NCI-H524 (cell line): ENCODE measurements around the gene LYZ.

Experiments
- DNase-seq, 2 experiments: peaks; one replicate each; lab custom pipeline; 2025; lab: John Stamatoyannopoulos, UW

The LYZ gene

DNA sequence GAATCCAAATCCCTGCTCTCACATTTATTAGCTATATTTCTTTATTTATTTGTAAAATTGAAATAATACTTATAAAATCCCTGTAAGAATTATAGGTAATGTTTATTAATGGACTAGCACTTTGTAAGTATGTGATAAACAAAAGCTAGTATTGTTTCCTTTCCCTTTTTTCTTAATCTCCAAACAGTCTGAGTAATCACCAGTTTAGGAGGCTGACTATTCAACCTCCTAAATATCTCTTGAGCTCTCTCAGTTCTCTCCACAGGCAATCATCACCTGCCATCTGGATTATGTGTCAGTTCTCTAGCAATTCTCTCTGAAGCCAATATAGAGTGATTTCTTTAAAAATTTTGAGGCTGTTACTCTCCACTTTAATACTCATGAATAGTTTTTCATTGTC is 9.2 kb upstream of the LYZ start:
- DNase-seq: peak in 1 of 2 experiments; percentile 25

DNA sequence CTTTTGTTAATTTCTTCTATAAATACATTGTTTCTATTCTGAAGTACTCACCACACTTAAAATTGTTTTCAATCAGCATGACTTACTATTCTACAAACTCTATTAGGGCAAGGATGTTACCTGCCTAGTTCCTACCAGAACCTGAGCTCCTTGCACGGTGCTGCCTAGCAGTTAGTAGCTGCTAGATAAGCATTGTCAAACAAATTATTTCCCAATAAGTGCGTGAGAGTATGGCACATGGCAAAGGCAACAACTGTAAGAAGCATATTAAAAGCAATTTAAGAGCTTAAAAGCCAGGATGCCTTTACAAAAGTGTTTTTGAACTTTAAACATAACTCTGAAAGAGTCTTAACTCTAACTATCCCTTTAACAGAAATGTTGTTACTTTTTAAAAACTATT is 8.2 kb upstream of the LYZ start:
- DNase-seq: no peak

DNA sequence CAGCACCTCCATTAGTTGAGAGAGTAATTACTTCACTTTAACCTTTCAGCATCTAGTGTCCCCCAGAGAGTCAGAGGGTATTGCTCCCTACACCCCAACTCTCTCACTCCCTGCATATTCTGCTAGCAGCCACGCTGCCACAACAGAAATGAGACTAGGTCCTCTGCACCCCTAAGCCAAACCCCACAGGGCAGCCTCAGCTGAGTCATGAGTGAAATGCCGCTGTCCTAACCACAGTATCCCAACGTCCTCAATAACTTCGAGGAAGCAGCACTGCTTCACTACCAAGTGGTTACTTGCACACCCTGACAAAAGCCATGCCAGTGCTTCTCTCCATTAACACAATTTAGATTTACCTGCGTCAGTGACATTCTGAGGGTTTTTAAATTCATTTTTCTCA is 6.9 kb upstream of the LYZ start:
- DNase-seq: no peak

DNA sequence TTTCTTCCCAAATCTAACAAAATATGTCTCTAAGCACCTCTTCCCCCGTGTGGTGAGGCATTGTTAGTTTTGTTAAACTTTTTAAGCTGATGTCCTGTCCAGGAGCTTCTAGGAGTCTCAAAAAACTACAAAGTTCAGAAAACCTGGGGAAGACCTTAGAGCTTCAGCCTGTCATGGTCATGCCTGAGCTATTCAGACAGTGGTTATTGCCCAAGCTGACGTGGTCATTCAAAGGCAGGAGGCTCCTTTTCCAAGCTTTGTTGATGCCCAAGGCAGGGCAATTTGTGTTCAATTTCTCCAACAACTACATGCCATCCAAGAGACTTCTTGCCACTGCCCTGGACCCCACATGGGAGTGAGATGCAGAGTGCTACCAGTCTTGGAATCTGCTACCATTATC is 5.8 kb upstream of the LYZ start:
- no peak for DNase-seq

DNA sequence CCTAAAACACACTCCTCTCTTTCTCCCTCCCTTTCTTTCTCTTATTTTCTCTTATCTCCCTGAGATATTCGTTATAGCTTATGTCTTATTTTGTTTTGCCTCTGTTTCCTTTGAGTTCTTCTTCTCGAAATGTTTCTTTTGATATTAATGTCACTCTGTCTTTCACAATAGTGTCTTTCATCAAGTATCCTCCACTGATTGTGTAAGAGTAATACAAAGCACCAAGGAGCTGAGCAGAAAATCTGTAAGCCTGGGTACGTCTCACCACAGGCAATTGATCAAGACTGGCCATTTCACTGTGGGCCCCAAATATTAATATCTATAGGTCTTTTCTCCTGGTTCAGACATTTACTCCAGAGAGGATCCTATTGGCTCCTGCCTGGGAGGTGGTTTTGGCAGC is 4.8 kb upstream of the LYZ start:
- DNase-seq: no peak

DNA sequence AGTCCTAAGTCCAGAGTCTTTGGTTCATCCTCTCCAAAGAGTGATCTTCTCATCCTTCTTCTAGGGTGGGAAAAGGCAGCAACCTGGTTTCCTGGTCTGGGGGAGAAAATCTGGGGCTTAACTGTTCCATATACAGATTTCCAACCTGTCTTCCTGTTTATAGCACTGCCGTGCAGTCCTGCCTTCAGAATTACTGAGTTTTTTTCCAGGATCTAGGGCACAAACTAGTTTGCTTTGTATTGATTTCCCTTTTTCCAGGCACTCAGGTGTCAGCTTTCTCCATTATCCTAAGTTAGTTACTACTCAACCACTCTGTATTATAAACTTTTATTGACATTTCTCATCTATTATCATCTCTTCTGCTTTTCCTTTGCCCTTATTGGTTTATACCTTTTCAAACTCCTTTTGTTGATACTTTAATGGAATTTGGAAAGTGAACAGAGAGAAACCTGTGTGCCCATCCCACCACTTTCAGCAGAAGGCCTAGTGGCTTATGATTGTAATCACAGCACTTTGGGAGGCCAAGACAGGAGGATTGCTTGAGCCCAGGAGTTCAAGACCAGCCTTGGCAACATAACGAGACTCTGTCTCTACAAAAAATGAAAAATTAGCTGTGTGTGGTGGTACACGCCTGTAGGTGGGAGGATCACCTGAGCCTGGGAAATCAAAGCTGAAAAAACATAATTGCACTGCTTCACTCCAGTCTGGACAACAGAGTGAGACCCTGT is 4.1 kb upstream of the LYZ start:
- DNase-seq: no peak

DNA sequence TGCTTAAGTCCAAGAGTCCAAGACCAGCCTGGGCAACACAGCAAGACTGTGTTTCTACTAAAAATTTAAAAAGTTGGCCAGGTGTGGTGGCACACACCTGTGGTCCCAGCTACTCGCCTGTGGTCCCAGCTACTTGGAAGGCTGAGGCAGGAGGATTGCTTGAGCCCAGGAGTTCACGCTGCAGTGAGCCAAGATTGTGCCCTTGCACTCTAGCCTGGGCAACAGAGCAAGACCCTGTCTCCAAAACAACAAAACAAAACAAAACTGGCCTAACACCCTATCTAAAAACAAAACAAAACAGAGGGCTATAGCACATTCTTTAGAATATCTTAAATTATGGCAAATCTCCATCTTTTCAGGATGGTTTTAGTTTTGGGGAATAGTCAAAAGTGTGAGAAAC is 3.1 kb upstream of the LYZ start:
- no peak for DNase-seq

DNA sequence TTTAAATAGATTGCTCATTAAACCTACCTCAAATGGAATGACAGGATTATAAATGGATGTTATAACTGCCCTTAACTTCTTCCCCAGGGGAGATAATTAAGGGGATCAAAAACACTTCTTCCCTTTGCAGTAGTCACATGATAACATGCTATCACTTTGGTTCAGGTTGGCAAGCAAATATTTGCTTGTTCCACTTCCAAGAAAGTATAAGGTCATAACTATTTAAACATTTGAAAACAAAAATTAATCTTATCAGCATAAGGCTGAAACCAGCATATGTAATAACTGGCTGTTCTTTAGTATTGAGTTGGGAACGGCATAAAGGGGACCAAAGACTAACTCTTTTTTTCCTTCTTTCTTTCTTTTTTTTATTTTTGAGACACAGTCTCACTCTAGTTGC is 2.4 kb upstream of the LYZ start:
- DNase-seq: no peak

DNA sequence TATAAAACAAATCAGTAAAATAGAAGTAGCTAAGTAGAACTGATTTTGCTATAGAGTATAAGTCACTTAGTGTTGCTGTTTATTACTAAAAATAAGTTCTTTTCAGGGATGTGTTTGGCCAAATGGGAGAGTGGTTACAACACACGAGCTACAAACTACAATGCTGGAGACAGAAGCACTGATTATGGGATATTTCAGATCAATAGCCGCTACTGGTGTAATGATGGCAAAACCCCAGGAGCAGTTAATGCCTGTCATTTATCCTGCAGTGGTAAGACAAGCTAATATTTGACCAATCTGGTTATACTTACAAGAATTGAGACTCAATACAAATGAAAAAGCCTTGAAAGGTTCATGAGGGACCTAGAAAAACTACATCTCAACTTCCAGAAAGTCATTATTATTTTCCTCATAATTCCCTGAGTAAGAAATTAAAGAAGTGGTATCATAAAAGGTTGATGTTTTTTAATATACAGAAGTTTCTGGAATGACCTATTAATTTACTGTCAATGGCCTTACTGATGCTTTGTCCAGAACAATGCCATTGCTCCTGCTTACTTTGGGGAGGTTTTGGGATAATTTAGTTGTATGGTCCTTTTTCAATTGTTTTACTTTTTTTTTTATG is 1.9 kb downstream of the LYZ start:
- DNase-seq: no peak

DNA sequence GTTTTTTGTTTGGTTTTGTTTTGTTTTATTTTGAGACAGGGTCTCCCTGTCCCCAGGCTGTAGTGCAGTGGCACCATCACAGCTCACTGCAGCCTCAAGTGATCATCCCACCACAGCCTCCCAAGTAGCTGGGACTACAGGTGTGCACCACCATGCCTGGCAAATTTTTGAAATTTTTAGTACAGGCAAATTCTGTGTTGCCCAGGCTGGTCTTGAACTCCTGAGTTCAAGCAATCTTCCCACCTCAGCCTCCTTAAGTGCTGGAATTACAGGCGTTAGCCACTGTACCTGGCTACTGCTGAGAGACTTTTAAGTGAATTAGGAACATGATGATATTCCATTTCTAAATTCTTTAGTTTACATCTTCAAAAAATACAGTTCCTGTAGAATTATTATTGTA is 2.6 kb downstream of the LYZ start:
- no peak for DNase-seq

DNA sequence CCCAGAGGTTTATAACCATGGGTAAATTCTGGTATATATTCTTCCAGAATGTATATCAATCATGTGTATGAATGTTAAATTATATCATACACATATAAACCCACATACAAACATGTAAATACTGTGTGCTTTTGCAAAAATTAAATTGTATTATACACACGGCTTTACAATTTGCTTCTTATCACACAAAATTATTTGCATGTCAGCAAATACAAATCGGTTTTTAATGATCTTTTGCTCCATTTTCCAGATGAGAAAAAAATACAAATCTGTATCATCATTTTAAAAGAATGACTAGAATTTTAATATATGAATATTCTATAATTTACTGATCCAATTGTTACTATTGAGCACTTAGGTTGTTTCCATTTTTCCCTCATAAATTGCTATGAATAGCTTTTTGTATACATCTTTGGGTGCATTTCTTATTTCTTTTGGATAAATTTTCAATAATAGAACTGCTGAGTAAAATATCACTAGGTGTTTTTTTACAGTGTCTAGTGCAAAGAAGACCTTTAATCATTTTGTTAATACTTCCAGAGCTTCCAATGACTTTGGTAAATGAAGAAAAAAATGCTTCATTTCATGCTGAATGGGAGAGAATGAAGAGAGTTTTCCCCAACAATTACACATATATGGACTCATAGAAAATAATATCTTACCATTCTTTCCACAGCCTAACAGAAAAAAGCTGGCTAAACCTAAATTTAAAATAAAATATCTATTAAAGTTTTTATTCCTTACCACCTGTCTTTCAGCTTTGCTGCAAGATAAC is 3.5 kb downstream of the LYZ start:
- no peak for DNase-seq

DNA sequence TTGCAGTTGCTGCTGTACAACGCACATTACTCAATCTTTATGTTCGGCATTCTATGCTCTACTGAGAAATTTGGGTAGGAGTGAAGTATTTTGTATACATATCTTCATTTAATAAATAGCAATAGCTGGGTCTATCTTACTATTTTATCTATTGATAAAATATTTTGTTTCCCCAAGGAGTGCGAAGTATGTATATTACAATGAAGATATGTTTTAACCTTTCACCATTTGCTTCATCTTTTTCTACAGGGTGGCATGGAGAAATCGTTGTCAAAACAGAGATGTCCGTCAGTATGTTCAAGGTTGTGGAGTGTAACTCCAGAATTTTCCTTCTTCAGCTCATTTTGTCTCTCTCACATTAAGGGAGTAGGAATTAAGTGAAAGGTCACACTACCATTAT is 4.7 kb downstream of the LYZ start:
- no peak for DNase-seq

DNA sequence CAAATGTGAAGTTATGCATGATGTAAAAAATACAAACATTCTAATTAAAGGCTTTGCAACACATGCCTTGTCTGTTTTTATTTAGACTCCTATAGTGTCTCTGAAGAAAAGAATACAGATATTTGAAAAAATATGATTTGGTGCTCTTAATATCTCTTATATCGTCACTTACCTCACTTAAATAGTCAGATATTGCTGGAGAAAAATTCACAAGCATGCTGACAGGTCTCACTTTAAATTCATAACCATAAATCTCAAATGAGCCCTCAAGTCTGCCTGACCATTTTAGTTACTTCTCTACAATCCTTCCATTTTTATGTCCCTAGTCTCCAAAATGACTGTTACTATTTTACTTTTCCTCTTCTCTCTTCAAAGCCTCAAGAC is 6.0 kb downstream of the LYZ start:
- DNase-seq: no peak

DNA sequence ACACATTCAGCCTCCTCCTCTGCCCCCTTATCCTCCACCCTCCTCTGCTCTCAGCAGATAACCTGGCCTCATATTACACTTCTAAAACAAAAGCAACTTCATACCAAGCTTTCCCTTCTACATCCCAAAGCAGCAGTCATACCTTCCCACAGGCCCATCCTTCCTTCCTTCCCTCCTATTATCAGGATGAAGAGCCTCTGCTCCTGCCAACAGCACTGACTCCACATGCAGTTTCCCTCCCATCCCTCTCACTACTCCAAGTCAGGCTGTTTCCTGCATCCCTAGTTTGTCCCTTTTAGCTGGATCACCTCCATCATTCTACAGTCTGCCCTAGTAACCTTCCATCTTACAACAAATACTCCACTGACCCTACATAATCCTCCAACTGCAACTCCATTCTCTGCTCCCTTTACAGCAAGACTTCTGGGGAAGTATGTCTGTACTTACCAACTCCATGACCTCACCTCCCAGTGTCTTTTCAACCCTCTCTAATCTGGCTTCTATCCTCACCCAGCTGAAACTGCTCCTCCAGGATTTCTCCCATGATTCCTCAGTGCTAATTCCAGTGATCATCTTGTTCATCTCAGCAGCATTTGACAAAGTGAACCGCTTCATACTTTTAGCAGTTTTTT is 6.5 kb downstream of the LYZ start:
- no peak for DNase-seq

DNA sequence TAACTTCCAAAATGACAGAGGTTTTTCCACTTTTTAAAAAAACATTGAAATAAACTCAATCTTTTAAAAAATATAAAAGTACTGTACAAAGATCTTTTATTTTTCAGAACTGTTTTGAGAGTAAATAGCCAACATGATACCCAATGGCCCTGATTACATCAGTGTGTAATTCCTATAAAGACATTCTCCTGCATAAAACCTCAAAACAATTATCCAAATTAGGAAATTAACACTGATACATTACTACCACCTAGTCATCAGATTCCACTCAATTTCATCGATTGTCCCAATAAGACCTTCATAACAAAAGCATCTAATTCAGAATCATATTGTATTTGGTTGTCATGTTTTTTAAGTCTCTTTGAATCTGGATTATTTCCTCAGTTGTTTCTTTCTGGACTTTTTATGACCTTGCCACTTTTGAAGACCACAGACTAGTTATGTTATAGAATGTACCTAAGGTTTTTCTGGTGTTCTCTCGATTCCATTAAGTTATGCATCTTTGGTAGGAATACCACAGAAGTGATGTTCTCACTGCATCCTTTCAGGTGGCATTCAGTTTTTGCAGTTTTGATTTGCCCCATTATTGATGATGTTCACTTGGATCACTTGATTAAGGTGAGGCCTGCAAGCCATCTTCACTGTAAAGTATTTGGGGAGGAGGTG is 7.3 kb downstream of the LYZ start:
- DNase-seq: no peak

DNA sequence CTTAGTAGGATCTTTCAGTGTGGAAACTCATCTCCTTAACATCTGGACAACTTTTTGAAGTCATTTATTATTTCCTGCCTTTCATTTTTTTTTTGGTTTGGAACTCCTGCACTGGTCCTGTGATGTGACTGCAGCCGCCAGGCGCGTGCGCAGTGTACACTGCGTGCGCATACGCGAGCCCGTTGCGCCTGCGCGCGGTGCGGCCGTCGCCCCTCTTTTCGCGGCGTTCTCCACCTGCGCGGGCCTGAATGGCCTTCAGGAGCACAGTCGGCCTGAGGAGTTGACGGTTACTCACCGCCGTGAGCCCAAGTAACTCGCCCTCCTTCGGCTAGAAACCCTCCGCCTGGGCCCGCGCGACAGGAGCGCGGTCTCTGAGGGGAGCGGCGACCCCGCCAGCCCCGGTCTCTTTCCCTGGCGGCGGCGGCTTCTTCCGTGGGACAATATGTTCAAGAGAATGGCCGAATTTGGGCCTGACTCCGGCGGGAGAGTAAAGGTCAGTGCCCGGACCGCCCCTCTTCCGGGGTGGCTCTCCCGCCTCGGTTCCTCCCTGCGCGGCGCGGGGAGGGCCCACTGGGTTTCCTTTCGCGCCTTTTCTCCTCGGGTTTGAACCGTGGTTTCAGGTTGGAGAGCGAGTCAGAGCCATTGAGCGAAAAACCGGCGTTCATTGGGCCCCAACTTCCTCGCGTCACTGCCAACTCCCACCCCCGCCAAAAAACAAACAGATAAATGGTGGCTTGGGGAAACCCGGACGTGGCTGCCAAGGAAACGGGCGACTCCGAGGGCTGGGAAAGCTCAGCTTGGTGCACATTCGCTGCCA is 11.6 kb downstream of the LYZ start, which contains the start of gene YEATS4:
TSS of gene YEATS4 (plus strand) at position 213 of the 817 bp plus-strand sequence. CDS start at position 443, 230 bp downstream.
- peak; percentile 70 to 87 for DNase-seq

DNA sequence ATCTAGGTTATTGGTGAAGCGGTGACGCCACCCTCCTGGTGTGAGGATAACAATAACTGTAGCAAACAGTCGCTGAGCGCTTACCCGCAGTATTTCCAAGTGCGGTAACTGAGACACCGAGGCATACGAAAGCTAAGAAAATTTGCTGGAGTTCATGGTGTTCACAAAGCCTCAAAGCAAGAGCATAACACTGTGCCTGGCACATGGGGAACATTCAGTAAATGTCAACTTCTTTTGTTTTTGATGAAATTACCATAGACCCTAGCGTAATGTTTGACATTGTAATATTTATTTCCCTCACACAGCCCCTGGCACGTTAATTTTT is 12.1 kb downstream of the LYZ start:
- DNase-seq: no peak

DNA sequence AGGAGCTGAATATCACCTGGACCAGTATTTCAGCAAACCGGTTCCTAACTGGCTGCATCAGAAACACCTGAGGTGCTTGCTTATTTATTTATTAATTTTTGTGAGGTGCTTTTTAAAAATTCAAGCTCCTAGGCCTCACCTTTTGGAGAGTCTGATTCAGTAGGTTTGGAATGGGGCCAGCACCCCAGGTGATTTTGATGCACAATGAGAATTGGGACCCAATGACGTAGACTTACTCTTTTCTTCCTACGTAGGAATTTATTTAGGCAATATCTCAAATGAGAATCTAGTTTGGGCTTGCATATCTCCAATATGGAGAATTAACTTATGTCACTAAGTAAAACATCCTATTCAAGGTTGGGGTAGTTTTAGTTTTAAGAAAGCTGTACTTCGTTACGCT is 18.6 kb downstream of the LYZ start:
- DNase-seq: no peak

DNA sequence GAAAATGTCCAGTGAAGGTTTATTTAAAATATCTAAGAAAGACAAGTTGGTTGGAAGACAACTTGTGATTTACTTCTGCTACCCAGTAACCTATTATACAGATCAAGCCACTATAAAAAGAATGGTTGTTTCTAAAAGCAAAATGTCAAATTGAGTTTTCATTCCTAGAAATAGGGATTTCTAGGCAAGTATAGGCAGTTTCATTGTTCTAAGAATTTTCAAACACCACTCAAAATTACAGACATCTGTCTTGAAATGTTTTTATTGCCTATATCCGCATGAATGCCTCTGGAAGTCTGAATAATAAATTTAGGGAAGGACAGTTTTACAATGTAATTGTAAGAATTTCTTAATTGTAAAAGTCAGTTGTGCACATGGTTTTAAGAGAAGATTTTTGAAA is 20.0 kb downstream of the LYZ start:
- DNase-seq: no peak

DNA sequence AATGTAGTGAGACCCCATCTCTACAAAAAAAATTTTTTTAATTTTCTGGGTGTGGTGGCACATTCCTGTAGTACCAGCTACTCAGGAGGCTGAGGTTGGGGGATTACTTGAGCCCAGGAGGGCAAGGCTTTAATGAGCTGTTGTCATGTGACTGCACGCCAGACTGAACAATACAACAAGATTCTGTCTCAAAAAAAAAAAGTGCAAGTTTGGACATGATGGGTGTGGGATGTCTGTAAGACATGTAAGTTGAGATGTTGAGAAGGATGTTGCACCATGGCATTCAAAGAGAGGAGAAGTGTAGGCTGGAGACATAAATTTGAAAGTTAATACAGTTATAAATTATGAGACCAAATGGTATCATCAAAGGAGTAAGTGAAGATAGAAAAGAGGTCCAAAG is 34.9 kb downstream of the LYZ start:
- DNase-seq: no peak

DNA sequence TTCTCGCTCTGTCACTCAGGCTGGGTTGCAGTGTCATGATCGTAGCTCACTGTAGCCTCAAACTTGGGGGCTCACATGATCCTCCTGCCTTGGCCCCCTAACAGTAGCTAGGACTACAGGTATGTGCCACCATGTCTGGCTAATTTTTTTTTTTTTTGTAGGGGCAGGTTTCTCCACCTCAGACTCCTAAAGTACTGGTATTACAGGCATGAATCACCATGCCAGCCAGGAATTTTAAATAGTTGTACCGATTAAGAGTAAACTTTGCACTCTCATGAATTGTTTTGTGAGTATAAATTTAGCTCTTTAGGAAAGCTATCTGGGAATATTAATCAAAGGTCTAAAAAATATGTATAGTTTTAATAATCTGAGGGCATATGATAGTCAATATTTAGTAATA is 36.9 kb downstream of the LYZ start:
- no peak for DNase-seq

DNA sequence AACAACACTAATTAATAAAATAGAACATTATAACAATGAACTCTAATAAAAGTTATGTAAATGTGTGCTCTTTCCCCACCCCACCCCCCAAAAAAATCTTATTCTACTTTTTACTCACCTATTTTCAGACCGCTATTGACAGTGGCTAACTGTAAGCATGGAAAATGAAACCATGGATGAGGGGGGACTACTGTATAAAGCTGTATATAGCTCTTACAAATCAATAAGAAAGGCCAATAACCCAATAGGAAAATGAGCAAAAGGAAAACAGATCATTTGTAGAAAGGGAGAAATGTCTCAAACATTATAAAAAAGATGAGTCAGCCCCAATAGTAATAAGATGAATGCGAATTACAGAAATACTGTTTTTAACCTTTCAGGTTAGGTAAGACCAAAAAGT is 38.7 kb downstream of the LYZ start:
- no peak for DNase-seq
